Prostate gland (tissue), 2 donors: ENCODE results near the gene KCNN2. TPM values are rescaled to one million over a fixed set of nuclear protein-coding genes. Genes with fewer than 3 reads are reported as not detected.

ENCODE experiments used
- DNase-seq: peaks from one replicate; pipeline ENCODE4 v3.0.0-alpha.2; 2019; ENCODE audit warnings: low spot score
- H3K27ac ChIP-seq, 2 donors: fragments of 200-600 bp; sonication (generic); 2 replicates each; pipeline ENCODE4 v1.5.1; 2017 to 2019
- H3K27me3 ChIP-seq: fragments of 200-600 bp; sonication (generic); replicated peaks from 2 replicates; pipeline ENCODE4 v1.5.1; 2019; ENCODE audit not compliant: insufficient read depth
- H3K36me3 ChIP-seq, 2 donors: fragments of 200-600 bp; sonication (generic); 1 replicate in 1 of 2; 2 replicates in 1 of 2; pipeline versions ENCODE4 v1.5.1 to v1.8.1; 2017 to 2019
- H3K4me1 ChIP-seq: fragments of 200-600 bp; sonication (generic); replicated peaks from 2 replicates; pipeline ENCODE4 v1.5.1; 2019
- H3K4me3 ChIP-seq, 2 donors: fragments of 200-600 bp; sonication (generic); 2 replicates each; pipeline ENCODE4 v1.5.1; 2017 to 2019
- H3K9me3 ChIP-seq: fragments of 200-600 bp; sonication (generic); 2 replicates; pipeline ENCODE4 v1.5.1; 2017
- CTCF ChIP-seq, 4 experiments: fragments of 200-600 bp in 2 of 4; fragments of 450-650 bp in 2 of 4; sonication (generic) in 2 of 4; IDR thresholded peaks; 1 replicate in 3 of 4; 2 replicates in 1 of 4; pipeline ENCODE4 v1.5.1; 2016 to 2019; ENCODE audit warnings: antibody characterized with exemption in 4 of 4, mild to moderate bottlenecking in 2 of 4, moderate library complexity in 2 of 4
- POLR2A ChIP-seq: fragments of 450-650 bp; IDR thresholded peaks from one replicate; pipeline ENCODE4 v1.6.1; 2016; ENCODE audit warnings: antibody characterized with exemption, mild to moderate bottlenecking
- POLR2AphosphoS5 ChIP-seq: sonication (generic); formaldehyde crosslinking; IDR thresholded peaks from one replicate; pipeline ENCODE4 v1.6.1; 2017; ENCODE audit warnings: antibody characterized with exemption
- WGBS: methylation state at CpG from one replicate; pipeline ENCODE4 v1.1.5; 2018; 5-methylcytosine and 5-hydroxymethylcytosine counted together
- intact Hi-C: fragments of 100-400 bp; cut with DNase I; formaldehyde crosslinking; loops from one replicate; pipeline ENCODE4 v1.14.2; 2022
- total RNA-seq, 2 donors: library from RNA; depleted of rRNA; stranded (reverse); fragments of >200 nt; gene quantifications; one replicate each; pipeline ENCODE4 v1.1.0, GENCODE V29; 2016

KCNN2 gene
- total RNA-seq, 2 donors from 2014 or later = 13.9 to 15.3 TPM

- no peaks in the 10 kb centered on the region for H3K4me1 ChIP-seq
- intact Hi-C loops = no loop called here
- TF ChIP-seq CTCF (IDR thresholded peaks at IDR 0.05) = no peak
- no peak for TF ChIP-seq POLR2A
- no peak for TF ChIP-seq POLR2AphosphoS5
- DNase-seq = no peak
- no peaks in the 10 kb centered on the region for H3K36me3 ChIP-seq
- WGBS = 87% methylated on average over 1 of the region's 1 CpG
- H3K27ac ChIP-seq = no peak overlapping the region
- H3K9me3 ChIP-seq = no peaks in the 10 kb centered on the region
- no peak overlapping the region for H3K4me3 ChIP-seq
- no peaks in the 10 kb centered on the region for H3K27me3 ChIP-seq
Measured at GRCh38 chr5:114319236-114319635, 42.6 kb upstream of the KCNN2 start.

GRCh38 chr5:114319821-114320220 is 42.0 kb upstream of the KCNN2 start:
- Histone ChIP-seq H3K4me3 (no peak overlapping the region), H3K27ac (no peak overlapping the region), H3K4me1 (no peaks in the 10 kb centered on the region), H3K9me3 (no peaks in the 10 kb centered on the region), H3K27me3 (no peaks in the 10 kb centered on the region), H3K36me3 (no peaks in the 10 kb centered on the region)
- no peak for DNase-seq
- TF ChIP-seq CTCF (IDR thresholded peaks at IDR 0.05) = no peak
- no peak for TF ChIP-seq POLR2A
- no peak for TF ChIP-seq POLR2AphosphoS5
- 56% methylated on average over 1 of the region's 1 CpG for WGBS
- intact Hi-C loops = no loop called here

GRCh38 chr5:114324282-114324681 is 37.6 kb upstream of the KCNN2 start:
- intact Hi-C loops = no loop called here

GRCh38 chr5:114325541-114325940 is 36.3 kb upstream of the KCNN2 start:
- no peaks in the 10 kb centered on the region for H3K4me1 ChIP-seq
- intact Hi-C loops = no loop called here
- H3K9me3 ChIP-seq = no peaks in the 10 kb centered on the region
- 36% methylated on average over 3 of the region's 3 CpGs for WGBS
- no peak overlapping the region for H3K4me3 ChIP-seq
- no peak for DNase-seq
- H3K36me3 ChIP-seq = no peaks in the 10 kb centered on the region
- TF ChIP-seq POLR2AphosphoS5 (no peak), POLR2A (no peak), CTCF (IDR thresholded peaks at IDR 0.05) (no peak)
- no peak overlapping the region for H3K27ac ChIP-seq
- H3K27me3 ChIP-seq = no peaks in the 10 kb centered on the region

More at GRCh38 chr5:114324282-114324681, 37.6 kb upstream of the KCNN2 start:
- H3K4me3 ChIP-seq = no peak overlapping the region
- no peaks in the 10 kb centered on the region for H3K27me3 ChIP-seq
- H3K36me3 ChIP-seq = no peaks in the 10 kb centered on the region
- WGBS = 81% methylated on average over 1 of the region's 1 CpG
- TF ChIP-seq CTCF (IDR thresholded peaks at IDR 0.05) (no peak), POLR2AphosphoS5 (no peak), POLR2A (no peak)
- no peaks in the 10 kb centered on the region for H3K4me1 ChIP-seq
- H3K9me3 ChIP-seq = no peaks in the 10 kb centered on the region
- H3K27ac ChIP-seq = no peak overlapping the region
- no peak for DNase-seq

- no peaks in the 10 kb centered on the region for H3K36me3 ChIP-seq
- DNase-seq = no peak
- no peak for TF ChIP-seq POLR2AphosphoS5
- TF ChIP-seq POLR2A = no peak
- TF ChIP-seq CTCF (IDR thresholded peaks at IDR 0.05) = no peak
- H3K4me1 ChIP-seq = no peaks in the 10 kb centered on the region
- H3K4me3 ChIP-seq = no peak overlapping the region
- no peak overlapping the region for H3K27ac ChIP-seq
- 59% methylated on average over 3 of the region's 3 CpGs for WGBS
- intact Hi-C loops = no loop called here
- no peaks in the 10 kb centered on the region for H3K9me3 ChIP-seq
- no peaks in the 10 kb centered on the region for H3K27me3 ChIP-seq
Measured at GRCh38 chr5:114327474-114327873, 34.4 kb upstream of the KCNN2 start.
